ENCODE data around the gene DPAGT1. TPM values are rescaled to one million over a fixed set of nuclear protein-coding genes. Genes with fewer than 3 reads are reported as not detected.

The DPAGT1 gene
- total and polyA plus RNA-seq, 7 experiments from 2014 or later: 21.9 to 63.9 (median 32.6) TPM

GRCh38 chr11:119055901-119056300, 45.8 kb downstream of the DPAGT1 start:
- DNase-seq: no peak
- intact Hi-C loops (cut with micrococcal nuclease): loop anchor here (2.0 kb wide), 3 partner anchors 65 to 267 kb away; partner anchors contain the start of gene HINFP (in 1 of the 2)
- H3K27ac Mint-ChIP-seq: peak overlapping the region; percentile 69 to 97 (median 87)
- H3K36me3 Mint-ChIP-seq: peaks cover 0 to 40% (median 23%) of the 10 kb centered on the region in 5 donors
- Histone ChIP-seq H3K4me3 (ENCODE audit: low read length) (peak overlapping the region; percentile 73), H3K36me3 (ENCODE audit: control insufficient read depth in 2 of 3, insufficient read depth in 3 of 3, low read length in 3 of 3) (peaks cover 8 to 43% (median 34%) of the 10 kb centered on the region in 3 experiments), H3K27ac (ENCODE audit: low read depth, low read length) (peak overlapping the region; percentile 92), H3K27me3 (ENCODE audit: control insufficient read depth in 2 of 2, insufficient read depth in 2 of 2, low read length in 2 of 2) (no peaks in the 10 kb centered on the region), H3K4me1 (ENCODE audit: control insufficient read depth in 2 of 2, insufficient read depth in 2 of 2, low read length in 2 of 2) (peaks cover 18 to 20% of the 10 kb centered on the region in 2 donors), H3K9me3 (ENCODE audit: control insufficient read depth in 2 of 3, low read length in 3 of 3) (no peaks in the 10 kb centered on the region)
- H3K9me3 Mint-ChIP-seq: no peaks in the 10 kb centered on the region
- ATAC-seq: no peak
- CTCF ChIA-PET: interaction anchor here (0.9 to 2.0 kb wide), 4 partner anchors 12 to 617 kb away, joined by 3 to 8 read pairs (median 3); partner anchors contain the start of genes HINFP, SLC37A4 and VPS11
- POLR2A ChIA-PET: interaction anchor here (0.7 to 6.6 kb wide), 17 partner anchors 8 to 268 kb away, joined by 3 to 63 read pairs (median 4); partner anchors contain the start of genes C2CD2L, HINFP, HMBS and RPS25
- H3K4me1 Mint-ChIP-seq: peaks cover 24 to 43% (median 35%) of the 10 kb centered on the region in 7 donors
- peak overlapping the region; percentile 81 to 99 (median 92) for H3K4me3 Mint-ChIP-seq
- H3K27me3 Mint-ChIP-seq: no peaks in the 10 kb centered on the region

GRCh38 chr11:119054418-119054817, 47.2 kb downstream of the DPAGT1 start:
- CTCF ChIA-PET: no interaction called here
- ATAC-seq: no peak
- Histone ChIP-seq H3K4me1 (ENCODE audit: control insufficient read depth in 2 of 2, insufficient read depth in 2 of 2, low read length in 2 of 2) (peaks cover 18 to 20% of the 10 kb centered on the region in 2 donors), H3K27ac (ENCODE audit: low read depth, low read length) (no peak overlapping the region), H3K27me3 (ENCODE audit: control insufficient read depth in 2 of 2, insufficient read depth in 2 of 2, low read length in 2 of 2) (no peaks in the 10 kb centered on the region), H3K9me3 (ENCODE audit: control insufficient read depth in 2 of 3, low read length in 3 of 3) (no peaks in the 10 kb centered on the region), H3K36me3 (ENCODE audit: control insufficient read depth in 2 of 3, insufficient read depth in 3 of 3, low read length in 3 of 3) (peaks cover 11 to 56% (median 40%) of the 10 kb centered on the region in 3 experiments), H3K4me3 (ENCODE audit: low read length) (no peak overlapping the region)
- Mint-ChIP-seq H3K36me3 (peaks cover 3 to 48% (median 30%) of the 10 kb centered on the region in 5 donors), H3K27ac (peak overlapping the region in 1 of 9 donors; percentile 58), H3K4me1 (peaks cover 21 to 43% (median 36%) of the 10 kb centered on the region in 7 donors), H3K4me3 (peak overlapping the region in 6 of 10 donors; percentile 6 to 93 (median 36)), H3K27me3 (no peaks in the 10 kb centered on the region), H3K9me3 (no peaks in the 10 kb centered on the region)
- DNase-seq: no peak
- intact Hi-C loops (cut with micrococcal nuclease): no loop called here
- POLR2A ChIA-PET: interaction anchor here (1.2 to 6.6 kb wide), 4 partner anchors 13 to 66 kb away, joined by 3 to 63 read pairs (median 6); partner anchors contain the start of gene VPS11

GRCh38 chr11:119052163-119052814, 49.4 kb downstream of the DPAGT1 start:
- peaks cover 12 to 13% of the 10 kb centered on the region in 2 donors for H3K4me1 ChIP-seq (ENCODE audit: control insufficient read depth in 2 of 2, insufficient read depth in 2 of 2, low read length in 2 of 2)
- no peaks in the 10 kb centered on the region for H3K27me3 ChIP-seq (ENCODE audit: control insufficient read depth in 2 of 2, insufficient read depth in 2 of 2, low read length in 2 of 2)
- no peaks in the 10 kb centered on the region for H3K9me3 ChIP-seq (ENCODE audit: control insufficient read depth in 2 of 3, low read length in 3 of 3)
- POLR2A ChIA-PET: no interaction called here
- intact Hi-C loops (cut with micrococcal nuclease): no loop called here
- CTCF ChIA-PET: no interaction called here
- H3K4me1 Mint-ChIP-seq: peaks cover 16 to 32% (median 25%) of the 10 kb centered on the region in 7 donors
- H3K27me3 Mint-ChIP-seq: no peaks in the 10 kb centered on the region
- DNase-seq (no peak), ATAC-seq (no peak)
- H3K27ac ChIP-seq (ENCODE audit: low read depth, low read length): no peak overlapping the region
- no peaks in the 10 kb centered on the region for H3K9me3 Mint-ChIP-seq
- H3K4me3 Mint-ChIP-seq: no peak overlapping the region
- peaks cover 5 to 64% (median 36%) of the 10 kb centered on the region in 5 donors for H3K36me3 Mint-ChIP-seq
- no peak overlapping the region for H3K27ac Mint-ChIP-seq
- H3K4me3 ChIP-seq (ENCODE audit: low read length): no peak overlapping the region
- H3K36me3 ChIP-seq (ENCODE audit: control insufficient read depth in 2 of 3, insufficient read depth in 3 of 3, low read length in 3 of 3): peaks cover 18 to 77% (median 44%) of the 10 kb centered on the region in 3 experiments

- peaks cover 12 to 13% of the 10 kb centered on the region in 2 donors for H3K4me1 ChIP-seq (ENCODE audit: control insufficient read depth in 2 of 2, insufficient read depth in 2 of 2, low read length in 2 of 2)
- Mint-ChIP-seq H3K27ac (no peak overlapping the region), H3K36me3 (peaks cover 7 to 68% (median 36%) of the 10 kb centered on the region in 5 donors), H3K4me3 (no peak overlapping the region), H3K9me3 (no peaks in the 10 kb centered on the region), H3K27me3 (no peaks in the 10 kb centered on the region), H3K4me1 (peaks cover 16 to 32% (median 25%) of the 10 kb centered on the region in 7 donors)
- intact Hi-C loops (cut with micrococcal nuclease): no loop called here
- CTCF ChIA-PET: no interaction called here
- no peaks in the 10 kb centered on the region for H3K9me3 ChIP-seq (ENCODE audit: control insufficient read depth in 2 of 3, low read length in 3 of 3)
- DNase-seq (no peak), ATAC-seq (peak; percentile 31)
- no peak overlapping the region for H3K27ac ChIP-seq (ENCODE audit: low read depth, low read length)
- no peaks in the 10 kb centered on the region for H3K27me3 ChIP-seq (ENCODE audit: control insufficient read depth in 2 of 2, insufficient read depth in 2 of 2, low read length in 2 of 2)
- POLR2A ChIA-PET: interaction anchor here (1.4 kb wide), 1 partner anchor 14 kb away, joined by 4 read pairs; no protein-coding TSS in a partner anchor
- H3K4me3 ChIP-seq (ENCODE audit: low read length): no peak overlapping the region
- peaks cover 18 to 84% (median 47%) of the 10 kb centered on the region in 3 experiments for H3K36me3 ChIP-seq (ENCODE audit: control insufficient read depth in 2 of 3, insufficient read depth in 3 of 3, low read length in 3 of 3)
These were observed 50.1 kb downstream of the DPAGT1 start for GRCh38 chr11:119051440-119052162.

DNA sequence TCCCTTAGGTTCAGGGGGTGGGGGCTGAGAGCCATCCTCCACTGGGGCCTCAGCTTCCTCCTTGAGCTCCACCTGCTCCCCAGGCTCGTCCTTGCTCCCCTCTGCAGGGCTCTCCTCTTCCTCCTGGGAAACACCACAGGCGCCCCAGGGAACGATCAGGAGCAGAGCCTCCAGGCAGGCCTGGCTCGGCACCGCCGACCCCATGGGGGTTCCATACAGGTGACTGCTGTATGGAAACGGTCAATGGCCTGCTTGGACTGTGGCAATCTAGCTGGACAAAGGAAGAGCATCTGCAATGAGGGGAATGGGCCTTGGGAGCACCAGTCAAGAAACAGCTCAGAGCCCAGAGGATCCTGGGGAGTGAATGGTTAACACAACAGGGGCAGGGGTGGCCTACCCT, 52.6 kb downstream of the DPAGT1 start:
- CTCF ChIA-PET: no interaction called here
- Mint-ChIP-seq H3K4me1 (peaks cover 5 to 13% (median 7%) of the 10 kb centered on the region in 7 donors), H3K27me3 (no peaks in the 10 kb centered on the region), H3K9me3 (no peaks in the 10 kb centered on the region), H3K4me3 (no peak overlapping the region), H3K27ac (no peak overlapping the region), H3K36me3 (peaks cover 7 to 62% (median 35%) of the 10 kb centered on the region in 5 donors)
- H3K27me3 ChIP-seq (ENCODE audit: control insufficient read depth in 2 of 2, insufficient read depth in 2 of 2, low read length in 2 of 2): no peaks in the 10 kb centered on the region
- DNase-seq (no peak), ATAC-seq (no peak)
- intact Hi-C loops (cut with micrococcal nuclease): no loop called here
- no peaks in the 10 kb centered on the region for H3K9me3 ChIP-seq (ENCODE audit: control insufficient read depth in 2 of 3, low read length in 3 of 3)
- H3K36me3 ChIP-seq (ENCODE audit: control insufficient read depth in 2 of 3, insufficient read depth in 3 of 3, low read length in 3 of 3): peaks cover 18 to 93% (median 43%) of the 10 kb centered on the region in 3 experiments
- POLR2A ChIA-PET: interaction anchor here (1.2 to 1.7 kb wide), 2 partner anchors 13 to 19 kb away, joined by 3 to 6 read pairs; partner anchors contain the start of gene VPS11
- H3K4me1 ChIP-seq (ENCODE audit: control insufficient read depth in 2 of 2, insufficient read depth in 2 of 2, low read length in 2 of 2): no peaks in the 10 kb centered on the region
- no peak overlapping the region for H3K4me3 ChIP-seq (ENCODE audit: low read length)
- no peak overlapping the region for H3K27ac ChIP-seq (ENCODE audit: low read depth, low read length)

GRCh38 chr11:119048644-119049043, 53.0 kb downstream of the DPAGT1 start:
- intact Hi-C loops (cut with micrococcal nuclease): no loop called here
- Mint-ChIP-seq H3K4me3 (peak overlapping the region in 1 of 10 donors; percentile 38), H3K9me3 (no peaks in the 10 kb centered on the region), H3K27me3 (no peaks in the 10 kb centered on the region), H3K4me1 (peaks cover 1 to 11% (median 6%) of the 10 kb centered on the region in 7 donors), H3K27ac (no peak overlapping the region), H3K36me3 (peaks cover 7 to 58% (median 31%) of the 10 kb centered on the region in 5 donors)
- Histone ChIP-seq H3K27ac (ENCODE audit: low read depth, low read length) (no peak overlapping the region), H3K36me3 (ENCODE audit: control insufficient read depth in 2 of 3, insufficient read depth in 3 of 3, low read length in 3 of 3) (peaks cover 18 to 88% (median 38%) of the 10 kb centered on the region in 3 experiments), H3K27me3 (ENCODE audit: control insufficient read depth in 2 of 2, insufficient read depth in 2 of 2, low read length in 2 of 2) (no peaks in the 10 kb centered on the region), H3K4me3 (ENCODE audit: low read length) (no peak overlapping the region), H3K4me1 (ENCODE audit: control insufficient read depth in 2 of 2, insufficient read depth in 2 of 2, low read length in 2 of 2) (no peaks in the 10 kb centered on the region), H3K9me3 (ENCODE audit: control insufficient read depth in 2 of 3, low read length in 3 of 3) (no peaks in the 10 kb centered on the region)
- DNase-seq (no peak), ATAC-seq (no peak)
- POLR2A ChIA-PET: interaction anchor here (1.2 to 1.7 kb wide), 3 partner anchors 8 to 19 kb away, joined by 3 to 6 read pairs (median 4); partner anchors contain the start of genes HYOU1 and VPS11
- CTCF ChIA-PET: interaction anchor here (0.8 kb wide), 1 partner anchor 17 kb away, joined by 3 read pairs; no protein-coding TSS in a partner anchor

All from naive thymus-derived CD4-positive, alpha-beta T cell (primary cell).